K562 (cell line): ENCODE measurements around the gene STUM. TPM values are rescaled to one million over a fixed set of nuclear protein-coding genes. Genes with fewer than 3 reads are reported as not detected.

ENCODE experiments used
- BRF1 ChIP-seq: IDR thresholded peaks from 3 replicates; pipeline ENCODE4 v1.6.1; 2011; ENCODE audit warnings: borderline replicate concordance, mild to moderate bottlenecking; ENCODE audit not compliant: insufficient read length; ENCODE audit errors: extremely low read depth
- MAFK ChIP-seq: IDR thresholded peaks from 2 replicates; pipeline ENCODE4 v1.6.1; 2011; ENCODE audit warnings: low read length, improper control_type of control experiment
- MTA3 ChIP-seq: fragments of 450-650 bp; formaldehyde crosslinking; IDR thresholded peaks from 2 replicates; pipeline ENCODE4 v1.6.1; 2017; ENCODE audit warnings: mild to moderate bottlenecking, borderline replicate concordance
- SMARCB1 ChIP-seq: IDR thresholded peaks from 2 replicates; pipeline ENCODE4 v1.6.1; 2011; ENCODE audit warnings: improper control_type of control experiment, low read depth; ENCODE audit not compliant: insufficient read length
- polyA plus RNA-seq, 8 experiments: library from polyadenylated mRNA; depleted of rRNA in 4 of 8; stranded (reverse) in 5 of 8; unstranded in 3 of 8; fragments of >200 nt; fragmentation: Nextera tagmentation in 2 of 8; fragmentation: Illumina TruSeq in 1 of 8; extraction: Ambion mirVana in 2 of 8; extraction: Trizol in 1 of 8; gene quantifications; 2 replicates each; pipeline versions ENCODE4 v1.2.1 to v1.2.3, GENCODE V29; 2011 to 2014; ENCODE audit warnings: inconsistent platforms in 1 of 8, missing spikeins in 1 of 8
- total RNA-seq, 7 experiments: library from RNA; depleted of rRNA in 6 of 7; stranded (reverse); fragments of >200 nt in 6 of 7; fragmentation: Illumina TruSeq in 2 of 7; extraction: Trizol in 2 of 7; gene quantifications; 2 replicates each; pipeline versions ENCODE4 v1.2.1 to v1.2.3, GENCODE V29; 2011 to 2021; ENCODE audit warnings: low replicate concordance in 1 of 7
- TF ChIP-seq, protein P1 (sequence below), 2 experiments: fragments of 450-650 bp; formaldehyde crosslinking in 1 of 2; IDR thresholded peaks; 2 replicates each; pipeline versions ENCODE4 v1.4.0 to v1.6.1; 2014 to 2020; ENCODE audit warnings: mild to moderate bottlenecking in 2 of 2, borderline replicate concordance in 1 of 2, low read depth in 1 of 2

Gene STUM
- total and polyA plus RNA-seq, 9 of the 15 experiments (the other 6 are each of a cell fraction or from before 2014, with no cell fraction given): not detected

DNA sequence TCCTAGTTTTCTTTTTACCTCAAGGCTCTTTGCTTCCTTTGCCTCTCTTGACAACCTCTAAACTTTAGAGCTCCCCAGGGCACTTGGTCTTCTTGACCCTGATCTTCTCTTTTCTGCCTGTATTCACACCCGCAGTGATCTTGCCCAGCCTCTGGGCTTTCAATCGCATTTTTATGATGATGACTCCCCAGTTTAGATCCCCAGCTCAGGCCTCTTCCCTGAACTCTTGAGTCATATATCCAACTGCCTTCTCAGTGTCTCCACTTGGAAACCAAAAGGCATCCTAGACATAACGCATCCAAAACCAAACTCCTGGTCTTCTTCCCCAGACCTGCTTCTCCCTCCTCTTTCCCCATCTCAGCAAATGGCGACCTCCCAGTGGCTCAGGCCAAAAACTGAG lies 6.5 kb downstream of the STUM start (continued):
- TF ChIP-seq, protein P1, sequence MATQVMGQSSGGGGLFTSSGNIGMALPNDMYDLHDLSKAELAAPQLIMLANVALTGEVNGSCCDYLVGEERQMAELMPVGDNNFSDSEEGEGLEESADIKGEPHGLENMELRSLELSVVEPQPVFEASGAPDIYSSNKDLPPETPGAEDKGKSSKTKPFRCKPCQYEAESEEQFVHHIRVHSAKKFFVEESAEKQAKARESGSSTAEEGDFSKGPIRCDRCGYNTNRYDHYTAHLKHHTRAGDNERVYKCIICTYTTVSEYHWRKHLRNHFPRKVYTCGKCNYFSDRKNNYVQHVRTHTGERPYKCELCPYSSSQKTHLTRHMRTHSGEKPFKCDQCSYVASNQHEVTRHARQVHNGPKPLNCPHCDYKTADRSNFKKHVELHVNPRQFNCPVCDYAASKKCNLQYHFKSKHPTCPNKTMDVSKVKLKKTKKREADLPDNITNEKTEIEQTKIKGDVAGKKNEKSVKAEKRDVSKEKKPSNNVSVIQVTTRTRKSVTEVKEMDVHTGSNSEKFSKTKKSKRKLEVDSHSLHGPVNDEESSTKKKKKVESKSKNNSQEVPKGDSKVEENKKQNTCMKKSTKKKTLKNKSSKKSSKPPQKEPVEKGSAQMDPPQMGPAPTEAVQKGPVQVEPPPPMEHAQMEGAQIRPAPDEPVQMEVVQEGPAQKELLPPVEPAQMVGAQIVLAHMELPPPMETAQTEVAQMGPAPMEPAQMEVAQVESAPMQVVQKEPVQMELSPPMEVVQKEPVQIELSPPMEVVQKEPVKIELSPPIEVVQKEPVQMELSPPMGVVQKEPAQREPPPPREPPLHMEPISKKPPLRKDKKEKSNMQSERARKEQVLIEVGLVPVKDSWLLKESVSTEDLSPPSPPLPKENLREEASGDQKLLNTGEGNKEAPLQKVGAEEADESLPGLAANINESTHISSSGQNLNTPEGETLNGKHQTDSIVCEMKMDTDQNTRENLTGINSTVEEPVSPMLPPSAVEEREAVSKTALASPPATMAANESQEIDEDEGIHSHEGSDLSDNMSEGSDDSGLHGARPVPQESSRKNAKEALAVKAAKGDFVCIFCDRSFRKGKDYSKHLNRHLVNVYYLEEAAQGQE (IDR thresholded peaks at IDR 0.05; ENCODE audit: borderline replicate concordance): no peak
- TF ChIP-seq, protein P1 (CRISPR knock-in tag; IDR thresholded peaks at IDR 0.05; ENCODE audit: low read depth): no peak
- TF ChIP-seq BRF1 (no peak), MTA3 (no peak), MAFK (no peak), SMARCB1 (no peak)
